Measurements from ENCODE around the gene SLCO4A1.
"Not testable (repeated sequence)": the region's sequence is repeated elsewhere in the genome, so short reads cannot be mapped to it uniquely, and the experiment has no call there.

The SLCO4A1 gene

GRCh38 chr20:62679978-62680589 lies 37.8 kb downstream of the SLCO4A1 start:
- no peak for DNase-seq

- DNase-seq, result no peak
Observed at GRCh38 chr20:62682912-62683517, 40.7 kb downstream of the SLCO4A1 start.

- not testable (repeated sequence) for DNase-seq
Observed at GRCh38 chr20:62683660-62684322, 41.5 kb downstream of the SLCO4A1 start.

- DNase-seq, result no peak
Observed at GRCh38 chr20:62684981-62685380, 42.7 kb downstream of the SLCO4A1 start.

GRCh38 chr20:62685781-62686555 lies 43.7 kb downstream of the SLCO4A1 start:
- DNase-seq, result peak in 9 of 58 donors; percentile 13 to 41 (median 29)

- no peak for DNase-seq
Observed at GRCh38 chr20:62686869-62687830, 44.8 kb downstream of the SLCO4A1 start.

GRCh38 chr20:62688083-62688482 lies 45.8 kb downstream of the SLCO4A1 start:
- DNase-seq, result no peak

- DNase-seq, result no peak
Observed at GRCh38 chr20:62688855-62689460, 46.7 kb downstream of the SLCO4A1 start.

- DNase-seq, result no peak
Observed at GRCh38 chr20:62689861-62690260, 47.6 kb downstream of the SLCO4A1 start.

- DNase-seq, result no peak
Observed at GRCh38 chr20:62690261-62690820, 48.0 kb downstream of the SLCO4A1 start.

GRCh38 chr20:62691487-62691886 lies 49.2 kb downstream of the SLCO4A1 start:
- no peak for DNase-seq

GRCh38 chr20:62692176-62692575 lies 49.9 kb downstream of the SLCO4A1 start:
- DNase-seq, result peak in 11 of 58 donors; percentile 10 to 50 (median 22)

GRCh38 chr20:62692801-62693523 lies 50.7 kb downstream of the SLCO4A1 start:
- DNase-seq, result no peak

GRCh38 chr20:62693524-62693922 lies 51.2 kb downstream of the SLCO4A1 start:
- no peak for DNase-seq

- no peak for DNase-seq
Observed at GRCh38 chr20:62694106-62694505, 51.8 kb downstream of the SLCO4A1 start.

GRCh38 chr20:62694868-62695267 lies 52.6 kb downstream of the SLCO4A1 start:
- no peak for DNase-seq

GRCh38 chr20:62695448-62696414 lies 53.4 kb downstream of the SLCO4A1 start:
- no peak for DNase-seq

- no peak for DNase-seq
Observed at GRCh38 chr20:62696434-62696957, 54.2 kb downstream of the SLCO4A1 start.

All from anterior cingulate cortex (tissue), 58 donors.